HG02973 (cell line): ENCODE data around the gene CRYZ.
"Not testable (repeated sequence)": the region's sequence is repeated elsewhere in the genome, so short reads cannot be mapped to it uniquely, and the experiment has no call there.

Experiments
- ATAC-seq: cut with Tn5 transposase; IDR thresholded peaks from one replicate; pipeline ENCODE4 v1.9.1; 2021; ENCODE audit warnings: moderate library complexity; ENCODE audit not compliant: unreplicated experiment

The CRYZ gene

DNA sequence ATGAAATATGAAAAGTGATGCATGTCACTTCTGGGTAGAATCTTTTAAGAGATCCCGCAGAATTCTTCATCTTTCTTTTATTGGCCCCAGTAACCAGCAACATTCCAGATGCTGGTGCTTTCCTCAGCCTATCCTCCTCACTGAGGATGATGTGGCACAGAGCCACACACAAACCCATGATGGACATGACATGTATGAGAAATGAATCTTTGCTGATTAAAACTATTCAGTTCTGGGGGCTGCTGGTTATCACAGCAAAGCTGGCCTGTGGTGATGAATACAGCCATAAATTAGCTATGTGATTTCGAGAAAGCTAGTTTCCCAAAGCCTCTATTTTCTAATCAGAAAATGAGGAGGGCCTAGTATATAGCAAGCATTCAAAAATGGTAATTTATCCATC, 51.0 kb downstream of the CRYZ start:
- ATAC-seq, result no peak

DNA sequence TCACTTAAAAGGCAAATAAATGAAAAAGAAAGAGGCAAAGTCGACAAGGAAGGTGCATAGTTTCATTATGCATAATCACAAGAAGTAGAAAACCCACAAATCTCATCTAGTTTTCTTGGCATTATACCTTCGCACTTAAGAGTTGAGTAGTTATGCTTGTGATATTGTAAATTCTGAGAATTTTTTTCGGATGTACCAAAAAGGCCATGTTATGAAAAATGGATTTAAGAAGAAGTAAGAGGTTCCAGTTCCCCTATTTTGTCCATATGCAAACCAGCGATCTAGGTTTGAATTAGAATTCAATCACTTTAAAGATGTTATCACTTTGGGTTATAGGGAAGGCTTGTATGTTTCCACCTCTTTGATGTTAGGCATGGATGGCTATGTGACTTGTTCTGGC, 51.4 kb downstream of the CRYZ start:
- ATAC-seq, result peak; percentile 85

DNA sequence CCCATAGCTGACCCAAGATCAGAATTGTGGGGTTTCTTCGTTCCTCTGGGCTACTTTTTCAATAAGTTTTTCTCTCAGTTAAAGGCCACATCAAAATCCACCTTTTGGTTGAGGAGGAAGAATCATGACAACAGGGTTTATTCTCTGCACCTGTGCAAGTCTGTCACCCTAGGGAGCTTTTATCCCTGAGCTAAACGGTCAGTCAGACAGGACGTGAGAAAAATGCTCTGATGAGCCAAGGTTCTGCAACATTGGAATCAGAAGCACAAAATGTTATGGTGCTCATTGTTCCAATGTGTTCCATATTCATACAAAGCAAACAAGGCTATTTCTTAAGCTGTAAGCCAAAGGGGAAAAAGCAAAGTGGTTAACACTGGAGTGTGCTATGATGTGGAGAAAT, 51.8 kb downstream of the CRYZ start:
- peak; percentile 30 for ATAC-seq

DNA sequence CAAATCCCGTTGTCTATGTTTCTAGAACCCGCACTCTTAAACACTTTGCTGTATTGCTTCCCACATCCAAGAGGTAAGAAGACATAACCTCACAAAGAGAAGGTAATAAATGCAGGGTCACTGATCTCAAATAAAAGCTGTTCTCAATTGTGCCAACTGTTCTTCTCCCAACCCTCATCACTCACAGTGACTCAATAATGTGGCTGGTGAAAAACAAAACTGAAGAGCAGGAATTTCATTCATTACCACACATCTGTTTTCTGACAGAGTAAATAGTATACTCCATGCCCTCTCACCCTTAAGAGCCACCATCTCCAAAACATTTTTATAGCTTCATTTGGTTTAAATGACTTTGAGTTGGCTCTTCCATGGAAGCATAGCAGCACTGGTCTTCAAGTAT, 53.0 kb downstream of the CRYZ start:
- ATAC-seq, result no peak

DNA sequence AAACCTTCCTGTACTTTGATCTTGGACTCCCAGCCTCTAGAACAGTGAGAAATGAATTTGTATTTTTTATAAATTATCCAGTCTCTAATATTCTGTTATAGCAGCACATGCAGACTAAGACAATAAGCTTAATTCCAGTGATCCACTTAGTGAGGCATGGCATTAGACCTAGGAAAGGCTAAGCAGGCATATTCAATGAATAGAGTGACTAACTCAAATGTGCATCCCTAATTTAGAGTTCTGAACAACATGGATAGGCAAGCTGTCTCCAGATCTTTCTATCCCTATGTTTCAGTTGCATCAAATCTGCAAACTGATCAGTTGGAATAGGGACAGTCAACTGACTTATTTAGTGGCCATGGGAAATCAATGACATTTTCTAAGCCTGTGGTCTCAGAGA, 54.9 kb downstream of the CRYZ start:
- no peak for ATAC-seq

DNA sequence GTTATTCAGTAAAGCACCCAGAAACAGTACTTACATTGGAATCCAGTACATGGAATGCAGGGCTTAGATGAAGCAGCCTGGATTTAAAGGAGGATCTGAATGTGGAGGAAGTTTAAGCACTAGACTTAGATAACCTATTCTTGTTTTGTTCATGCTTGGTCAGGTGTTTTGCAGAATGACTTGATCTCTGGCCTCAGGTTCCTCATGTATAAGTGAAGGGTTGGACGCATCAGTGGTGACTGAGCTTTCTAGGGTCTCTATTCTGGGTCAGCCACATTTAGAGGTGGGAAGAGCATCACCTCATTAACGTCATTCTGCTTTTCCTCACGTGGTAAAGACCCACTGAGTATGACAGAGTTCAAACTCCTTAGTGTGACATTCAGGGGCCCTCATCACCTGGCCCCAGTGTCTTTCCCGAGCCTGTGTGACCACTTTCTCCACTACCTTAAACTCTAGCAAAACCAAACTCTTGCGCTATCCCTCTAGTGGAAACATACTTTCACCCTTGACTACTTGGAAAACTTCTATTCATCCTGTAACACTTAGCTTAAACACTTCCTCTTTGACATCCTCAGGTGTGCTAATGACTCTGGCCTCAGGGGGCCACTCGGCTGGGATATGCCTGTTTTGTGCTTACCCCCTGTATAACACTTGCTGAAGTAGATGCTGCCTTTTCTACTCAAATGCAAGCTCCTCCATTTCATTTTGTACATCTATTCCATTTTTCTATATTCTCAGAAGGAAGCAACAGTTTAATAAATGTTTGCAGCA, 58.4 kb downstream of the CRYZ start:
- no peak for ATAC-seq

DNA sequence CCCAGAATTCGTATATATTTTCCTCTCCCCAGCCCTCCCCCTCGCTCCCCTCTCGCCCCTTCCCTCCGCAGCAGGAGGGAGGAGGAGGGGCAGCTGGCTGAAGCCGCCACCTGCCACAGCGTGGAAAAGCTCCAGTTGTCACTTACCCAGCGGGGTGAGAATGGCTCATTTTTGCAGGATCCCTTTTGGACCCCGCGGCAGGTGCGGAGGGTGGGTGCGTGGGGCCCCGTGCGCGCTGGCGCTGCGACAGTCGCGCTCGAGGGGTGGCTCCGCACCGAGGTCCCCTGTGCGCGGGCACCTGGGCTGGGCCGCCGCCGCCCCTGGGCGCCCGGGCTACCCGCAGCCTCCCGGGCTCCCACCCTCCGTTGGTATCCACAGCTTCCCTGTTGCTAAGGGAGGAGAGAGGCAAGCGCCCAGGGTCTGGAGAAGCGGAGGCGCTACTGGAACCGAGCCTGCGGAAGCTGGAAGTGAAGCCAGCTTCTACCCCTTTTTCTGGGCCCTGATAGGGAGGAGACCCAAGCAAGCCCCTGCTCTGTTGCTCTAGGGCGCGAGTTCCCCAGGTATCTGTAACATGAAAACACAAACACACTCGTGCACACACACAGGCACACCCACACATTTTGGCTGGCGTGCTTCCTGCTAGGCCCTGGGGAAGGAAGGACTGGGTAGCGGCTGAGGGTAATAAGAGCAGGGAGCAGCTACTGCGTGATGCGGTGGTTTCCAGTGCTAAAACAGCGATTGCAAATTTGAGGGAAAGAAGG, 59.3 kb downstream of the CRYZ start, which contains the start of gene ERICH3:
Gene ERICH3, minus strand, starts transcription at position 442 of the 761 bp plus-strand sequence. Its CDS starts 273 bp downstream, at position 169.
- no peak for ATAC-seq

DNA sequence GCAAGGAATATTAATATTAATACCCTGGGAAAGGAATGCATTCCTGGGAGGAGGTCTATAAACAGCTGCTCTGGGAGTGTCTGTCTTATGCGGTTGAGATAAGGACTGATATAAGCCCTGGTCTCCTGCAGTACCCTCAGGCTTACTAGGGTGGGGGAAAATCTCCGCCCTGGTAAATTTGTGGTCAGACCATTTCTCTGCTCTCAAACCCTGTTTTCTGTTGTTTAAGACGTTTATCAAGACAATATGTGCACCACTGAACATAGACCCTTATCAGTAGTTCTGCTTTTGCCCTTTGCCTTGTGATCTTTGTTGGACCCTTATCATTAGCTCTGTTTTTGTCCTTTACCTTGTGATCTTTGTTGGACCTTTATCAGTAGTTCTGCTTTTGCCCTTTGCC, 62.0 kb downstream of the CRYZ start:
- not testable (repeated sequence) for ATAC-seq
